SKM-1 (cell line): ENCODE results near the gene ZNF343.

Experiments
- DNase-seq: peaks from one replicate; lab custom pipeline; 2025; ENCODE audit not compliant: unreplicated experiment; lab: John Stamatoyannopoulos, UW

ZNF343 gene

DNA sequence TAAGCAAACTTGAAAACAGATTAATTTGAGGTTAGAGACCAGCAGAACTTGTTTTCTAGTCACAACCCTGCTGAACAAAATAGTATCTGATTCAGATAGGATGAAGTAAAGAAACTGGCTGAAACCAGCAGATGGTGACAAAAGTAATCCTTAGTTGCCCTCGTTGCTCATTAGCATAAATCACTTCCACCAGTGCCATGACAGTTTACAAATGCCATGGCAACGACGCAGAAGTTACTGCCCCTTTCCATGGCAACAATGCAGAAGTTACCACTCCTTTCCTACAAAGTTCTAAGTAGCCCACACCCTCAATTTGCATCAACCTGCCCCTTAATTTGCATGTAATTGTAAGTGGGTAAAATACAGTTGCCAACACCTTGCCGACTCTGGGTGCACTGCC, 61.9 kb downstream of the ZNF343 start:
- DNase-seq, result no peak
